K562 (cell line): ENCODE measurements around the gene ABHD14A. TPM values are rescaled to one million over a fixed set of nuclear protein-coding genes. Genes with fewer than 3 reads are reported as not detected.

Experiments used
- ATAC-seq: fragments of 200-7000 bp; cut with Tn5 transposase; 3 replicates; pipeline ENCODE4 v1.9.1; 2020; ENCODE audit warnings: moderate library complexity
- BruUV-seq: library from RNA; stranded (reverse); fragments of 400-500 nt; replicated peaks from 2 replicates; lab custom pipeline; 2021; lab: Mats Ljungman, UMichigan
- CTCF ChIA-PET: fragments of 300-600 bp; formaldehyde crosslinking; extraction: SDS; loops from one replicate; lab custom pipeline; 2021; ENCODE audit warnings: low intra/inter-chr PET ratio; lab: Yijun Ruan, JAX
- POLR2A ChIA-PET: fragments of 300-600, 350-650 bp; sonication (Branson Sonifier 250); formaldehyde crosslinking; extraction: SDS; loops from one replicate; lab custom pipeline; 2021; ENCODE audit warnings: antibody characterized with exemption, inconsistent platforms; lab: Yijun Ruan, JAX
- DNase-seq, 4 experiments: peaks; one replicate each; pipeline versions ENCODE4 v3.0.0 to v3.0.0-alpha.2; 2011 to 2018; ENCODE audit warnings: low spot score in 3 of 4, mixed read lengths in 3 of 4; ENCODE audit errors: extremely low read depth in 1 of 4
- FAIRE-seq: peaks from 2 replicates; lab custom pipeline; 2011; peaks lifted over from hg19 to GRCh38; lab: Jason Lieb, UNC
- H2AFZ ChIP-seq: 2 replicates; pipeline ENCODE4 v1.6.0; 2011; ENCODE audit warnings: low read depth, low read length, control low read depth, inconsistent platforms
- H3K27ac ChIP-seq: fragments of 200-600 bp; 3 replicates; pipeline ENCODE4 v1.8.0; 2011; ENCODE audit warnings: low read depth, mild to moderate bottlenecking, control low read depth, inconsistent platforms, low read length, moderate library complexity, mixed read lengths; ENCODE audit errors: extremely low read depth
- H3K27me3 ChIP-seq, 2 experiments: fragments of 300-600 bp in 1 of 2; 2 replicates in 1 of 2; 3 replicates in 1 of 2; pipeline versions ENCODE4 v1.6.0 to v1.8.0; 2011; ENCODE audit warnings: inconsistent platforms in 2 of 2, low read length in 2 of 2, mild to moderate bottlenecking in 1 of 2, mixed read lengths in 1 of 2, moderate library complexity in 1 of 2; ENCODE audit not compliant: control insufficient read depth in 2 of 2, insufficient read depth in 2 of 2
- H3K36me3 ChIP-seq: fragments of 300-600 bp; 3 replicates; pipeline ENCODE4 v1.8.0; 2011; ENCODE audit warnings: mild to moderate bottlenecking, low read length, inconsistent platforms; ENCODE audit not compliant: control insufficient read depth, insufficient read depth
- H3K4me1 ChIP-seq, 2 experiments: fragments of 200-600 bp in 1 of 2; replicated peaks in 1 of 2; 2 replicates in 1 of 2; 3 replicates in 1 of 2; pipeline versions ENCODE4 v1.5.1 to v1.8.0; 2011; ENCODE audit warnings: inconsistent platforms in 2 of 2, low read length in 2 of 2, mild to moderate bottlenecking in 1 of 2, mixed read lengths in 1 of 2, moderate library complexity in 1 of 2; ENCODE audit not compliant: control insufficient read depth in 2 of 2, insufficient read depth in 2 of 2
- H3K4me2 ChIP-seq: 2 replicates; pipeline ENCODE4 v1.6.1; 2011; ENCODE audit warnings: low read length, control low read depth, inconsistent platforms, mixed read lengths; ENCODE audit not compliant: insufficient read depth
- H3K4me3 ChIP-seq: fragments of 200-600 bp; sonication (generic), shearing (Covaris generic); 2 replicates; pipeline ENCODE4 v1.5.1; 2016; ENCODE audit warnings: control low read depth, inconsistent platforms
- H3K79me2 ChIP-seq: fragments of 200-600 bp; 3 replicates; pipeline ENCODE4 v1.8.0; 2011; ENCODE audit warnings: low read length, inconsistent platforms; ENCODE audit not compliant: control insufficient read depth, insufficient read depth
- H3K9ac ChIP-seq, 2 experiments: 2 replicates each; pipeline versions ENCODE4 v1.6.0 to v1.6.1; 2011; ENCODE audit warnings: low read depth in 2 of 2, low read length in 2 of 2, control low read depth in 1 of 2, inconsistent platforms in 1 of 2, mild to moderate bottlenecking in 1 of 2, mixed read lengths in 1 of 2; ENCODE audit not compliant: insufficient read depth in 1 of 2
- H3K9me1 ChIP-seq: one replicate; pipeline ENCODE4 v1.6.0; 2011; ENCODE audit warnings: inconsistent platforms, mild to moderate bottlenecking, low read length, moderate library complexity; ENCODE audit not compliant: control insufficient read depth, insufficient read depth
- H3K9me3 ChIP-seq: replicated peaks from 2 replicates; pipeline ENCODE4 v1.5.1; 2011; ENCODE audit warnings: low read depth, low read length, inconsistent platforms; ENCODE audit not compliant: control insufficient read depth, insufficient read depth
- H4K20me1 ChIP-seq: replicated peaks from 2 replicates; pipeline ENCODE4 v1.6.1; 2011; ENCODE audit warnings: low read length, inconsistent platforms, mixed read lengths; ENCODE audit not compliant: control insufficient read depth, insufficient read depth
- CBFA2T3 ChIP-seq: fragments of 450-650 bp; IDR thresholded peaks from 2 replicates; pipeline ENCODE4 v1.6.1; 2017
- CSDE1 ChIP-seq, 2 experiments: fragments of 450-650 bp; IDR thresholded peaks; 2 replicates each; pipeline ENCODE4 v1.6.1; 2016; ENCODE audit warnings: mild to moderate bottlenecking in 1 of 2
- FOSL1 ChIP-seq: fragments of 200-800 bp; sonication (Bioruptor generic); conservative IDR thresholded peaks from 2 replicates; pipeline ENCODE4 v1.6.1; 2016; ENCODE audit warnings: missing genetic modification characterization, missing compliant biosample characterization
- JUNB ChIP-seq: fragments of 450-650 bp; formaldehyde crosslinking; conservative IDR thresholded peaks from 2 replicates; pipeline ENCODE4 v1.4.0; 2020; ENCODE audit warnings: mild to moderate bottlenecking
- MAFG ChIP-seq: fragments of 450-650 bp; conservative IDR thresholded peaks from 2 replicates; pipeline ENCODE4 v1.6.1; 2016; ENCODE audit warnings: missing genetic modification characterization, missing compliant biosample characterization
- MTA2 ChIP-seq: fragments of 450-650 bp; IDR thresholded peaks from 2 replicates; pipeline ENCODE4 v1.6.1; 2016; ENCODE audit warnings: low read depth
- MYNN ChIP-seq, 2 experiments: sonication (generic); formaldehyde crosslinking in 1 of 2; IDR thresholded peaks; 2 replicates each; pipeline versions ENCODE4 v1.5.0 to v1.6.1; 2016 to 2020; ENCODE audit warnings: antibody characterized with exemption in 1 of 2, missing genetic modification reagents in 1 of 2
- NCOA6 ChIP-seq: fragments of 450-650 bp; IDR thresholded peaks from 2 replicates; pipeline ENCODE4 v1.6.1; 2017; ENCODE audit warnings: mild to moderate bottlenecking
- NEUROD1 ChIP-seq: fragments of 150-350 bp; IDR thresholded peaks from 2 replicates; pipeline ENCODE4 v1.6.1; 2014; ENCODE audit warnings: borderline replicate concordance, low read length, low read depth; ENCODE audit not compliant: partially characterized antibody
- NFE2 ChIP-seq: IDR thresholded peaks from 2 replicates; pipeline ENCODE4 v1.6.1; 2014; ENCODE audit warnings: antibody characterized with exemption, low read depth
- PTBP1 ChIP-seq: fragments of 200-400 bp; formaldehyde crosslinking; IDR thresholded peaks from 2 replicates; pipeline ENCODE4 v1.6.1; 2017; ENCODE audit warnings: low read depth, low read length
- SMARCB1 ChIP-seq: IDR thresholded peaks from 2 replicates; pipeline ENCODE4 v1.6.1; 2011; ENCODE audit warnings: improper control_type of control experiment, low read depth; ENCODE audit not compliant: insufficient read length
- ZNF584 ChIP-seq: fragments of 200-800 bp; sonication (Bioruptor generic); IDR thresholded peaks from 2 replicates; pipeline ENCODE4 v1.6.1; 2016; ENCODE audit warnings: low read depth, mild to moderate bottlenecking, missing genetic modification characterization, missing compliant biosample characterization
- WGBS: fragments of 100-300 bp; shearing (Covaris generic); methylation state at CpG from one replicate; pipeline ENCODE4 v1.1.6; 2016; ENCODE audit warnings: low coverage, mixed read lengths; ENCODE audit not compliant: insufficient coverage; ENCODE audit errors: missing lambda C conversion rate; 5-methylcytosine and 5-hydroxymethylcytosine counted together
- in situ Hi-C: fragments of 300-500 bp; cut with MboI; formaldehyde crosslinking; loops from 4 replicates; pipeline ENCODE4 v1.15.0; 2018; ENCODE audit warnings: inconsistent platforms, mixed read lengths
- intact Hi-C: fragments of 100-400 bp; cut with micrococcal nuclease; formaldehyde crosslinking; loops from 2 replicates; pipeline ENCODE4 v1.14.2; 2022
- polyA plus RNA-seq, 8 experiments: library from polyadenylated mRNA; depleted of rRNA in 4 of 8; stranded (reverse) in 5 of 8; unstranded in 3 of 8; fragments of >200 nt; fragmentation: Nextera tagmentation in 2 of 8; fragmentation: Illumina TruSeq in 1 of 8; extraction: Ambion mirVana in 2 of 8; extraction: Trizol in 1 of 8; gene quantifications; 2 replicates each; pipeline versions ENCODE4 v1.2.1 to v1.2.3, GENCODE V29; 2011 to 2014; ENCODE audit warnings: inconsistent platforms in 1 of 8, missing spikeins in 1 of 8
- total RNA-seq, 7 experiments: library from RNA; depleted of rRNA in 6 of 7; stranded (reverse); fragments of >200 nt in 6 of 7; fragmentation: Illumina TruSeq in 2 of 7; extraction: Trizol in 2 of 7; gene quantifications; 2 replicates each; pipeline versions ENCODE4 v1.2.1 to v1.2.3, GENCODE V29; 2011 to 2021; ENCODE audit warnings: low replicate concordance in 1 of 7
- TF ChIP-seq, protein P1 (sequence below): fragments of 250-450 bp; sonication (Bioruptor Pico); IDR thresholded peaks from 2 replicates; pipeline ENCODE4 v1.8.0; 2022; ENCODE audit warnings: inconsistent platforms, mild to moderate bottlenecking, moderate library complexity, borderline replicate concordance
- TF ChIP-seq, protein P2 (sequence below): sonication (generic); formaldehyde crosslinking; IDR thresholded peaks from 2 replicates; pipeline ENCODE4 v1.8.0; 2023; ENCODE audit warnings: mild to moderate bottlenecking, missing genetic modification reagents

ABHD14A gene
- total and polyA plus RNA-seq, 9 of the 15 experiments (the other 6 are each of a cell fraction or from before 2014, with no cell fraction given), result 0.90 to 10.5 (median 8.3) TPM

DNA sequence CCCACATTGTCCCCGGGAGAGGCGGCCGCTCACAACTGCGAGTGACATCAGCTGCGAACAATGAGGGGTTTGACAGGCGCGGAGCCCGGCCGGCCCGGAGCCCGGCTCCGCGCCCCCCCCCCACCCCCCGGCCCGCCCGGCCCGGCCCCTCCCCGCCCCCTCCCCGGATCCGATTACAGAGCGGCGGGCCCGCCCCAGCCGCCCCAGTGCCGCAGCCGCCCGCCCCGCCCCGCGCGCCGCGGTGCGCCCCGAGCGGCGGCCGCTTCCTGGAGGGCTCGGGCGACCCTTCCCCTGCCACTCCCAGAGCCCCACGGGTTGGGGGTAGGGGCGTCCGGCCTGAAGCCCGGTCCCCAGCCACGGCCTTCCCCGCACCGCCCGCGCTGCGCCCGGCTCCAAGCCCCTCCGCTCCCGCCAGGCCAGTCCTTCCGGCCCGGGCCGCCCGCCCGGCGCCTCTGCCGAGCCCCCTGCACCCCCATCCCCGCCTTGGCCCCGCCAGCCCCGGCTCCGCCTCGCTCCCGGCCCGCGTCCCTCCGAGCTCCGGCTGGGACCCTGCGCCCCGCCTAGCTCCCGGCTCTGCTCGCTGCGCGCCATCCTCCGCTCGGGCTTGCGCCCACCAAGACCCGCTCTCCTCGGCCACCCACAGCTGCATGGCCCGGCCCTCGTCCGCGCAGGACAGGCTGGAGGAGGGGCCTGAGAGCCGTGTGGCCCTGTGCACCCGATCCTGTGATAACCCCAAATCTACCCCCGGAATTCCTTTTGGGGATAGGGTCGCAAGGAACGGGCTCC, 7.3 kb upstream of the ABHD14A start, which contains the start of gene PCBP4 (continued):
- TF ChIP-seq, protein P1, sequence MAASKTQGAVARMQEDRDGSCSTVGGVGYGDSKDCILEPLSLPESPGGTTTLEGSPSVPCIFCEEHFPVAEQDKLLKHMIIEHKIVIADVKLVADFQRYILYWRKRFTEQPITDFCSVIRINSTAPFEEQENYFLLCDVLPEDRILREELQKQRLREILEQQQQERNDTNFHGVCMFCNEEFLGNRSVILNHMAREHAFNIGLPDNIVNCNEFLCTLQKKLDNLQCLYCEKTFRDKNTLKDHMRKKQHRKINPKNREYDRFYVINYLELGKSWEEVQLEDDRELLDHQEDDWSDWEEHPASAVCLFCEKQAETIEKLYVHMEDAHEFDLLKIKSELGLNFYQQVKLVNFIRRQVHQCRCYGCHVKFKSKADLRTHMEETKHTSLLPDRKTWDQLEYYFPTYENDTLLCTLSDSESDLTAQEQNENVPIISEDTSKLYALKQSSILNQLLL (CRISPR knock-in tag), result no peak
- TF ChIP-seq, all 486 proteins: peak for 16

DNA sequence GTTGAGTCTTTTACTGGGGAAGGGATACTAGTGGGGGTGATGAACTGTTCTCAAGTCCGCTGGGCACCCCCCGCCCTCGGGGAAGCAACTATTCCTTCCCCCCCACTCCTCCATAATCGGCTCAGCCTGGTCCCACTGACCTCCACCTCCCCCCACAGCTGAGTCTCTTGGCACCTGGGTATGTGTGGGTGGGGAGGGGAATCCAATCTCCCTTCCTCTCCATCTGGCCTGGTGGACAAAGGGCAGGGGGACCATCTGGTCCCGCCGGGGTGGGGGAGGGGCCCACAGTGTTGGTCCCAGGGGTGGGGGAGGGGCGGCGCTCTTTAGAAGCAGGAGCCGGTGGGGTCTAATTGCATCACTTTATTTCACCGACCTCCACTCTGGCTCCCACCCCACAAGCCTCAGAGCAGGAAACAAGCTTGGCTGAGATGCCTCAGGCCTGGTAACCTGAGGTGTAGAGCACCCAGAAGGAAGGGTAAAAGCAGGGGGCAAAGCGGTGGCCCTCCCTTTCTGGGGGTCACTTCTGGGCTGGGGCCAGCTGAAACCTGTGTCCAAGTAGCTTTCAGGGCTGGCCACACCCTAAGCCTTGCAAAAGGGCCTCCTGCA, 6.6 kb upstream of the ABHD14A start:
- ATAC-seq, result peak; percentile 40
- Histone ChIP-seq H4K20me1 (0 out of 2 replicates have a peak, but pooled peaks cover 4% of the 10 kb centered on the region), H2AFZ (no peak overlapping the region), H3K27me3 (no peaks in the 10 kb centered on the region), H3K4me3 (peak overlapping the region; percentile 59), H3K27ac (peak overlapping the region; percentile 71), H3K9me1 (peaks cover 3% of the 10 kb centered on the region), H3K36me3 (peaks cover 38% of the 10 kb centered on the region; the same call in 1 of the 3 replicates), H3K4me2 (peak overlapping the region; percentile 63), H3K4me1 (peaks cover 2 to 58% of the 10 kb centered on the region in 2 experiments; a peak in 4 of 5 replicates), H3K79me2 (peaks cover 24% of the 10 kb centered on the region), H3K9me3 (no peaks in the 10 kb centered on the region), H3K9ac (peak overlapping the region; percentile 43 to 91)
- POLR2A ChIA-PET, result interaction anchor here (0.5 to 1.4 kb wide), 3 partner anchors 9 to 14 kb away, joined by 3 to 5 read pairs (median 3); no protein-coding TSS in a partner anchor
- intact Hi-C loops, result no loop called here
- no peak for FAIRE-seq
- BruUV-seq, result no TSS peak
- in situ Hi-C loops, result no loop called here
- CTCF ChIA-PET, result no interaction called here
- whole genome bisulfite sequencing, result 0% methylated on average over 1 of the region's 11 CpGs
- peak in 2 of 4 experiments; percentile 29 to 33 for DNase-seq
- no peak for TF ChIP-seq MTA2
- TF ChIP-seq NFE2, result no peak
- TF ChIP-seq CSDE1 (IDR thresholded peaks at IDR 0.05), result no peak
- TF ChIP-seq JUNB, result no peak
- TF ChIP-seq SMARCB1, result no peak
- TF ChIP-seq CBFA2T3, result 0 out of 2 replicates have a peak, but pooled peaks have one; percentile 15
- no peak for TF ChIP-seq MAFG (tag)
- TF ChIP-seq MYNN (IDR thresholded peaks at IDR 0.05), result peak; percentile 14; the same call in 1 of the 2 replicates
- TF ChIP-seq MYNN (CRISPR knock-in tag; IDR thresholded peaks at IDR 0.05), result no peak
- TF ChIP-seq ZNF584 (CRISPR knock-in tag), result no peak
- TF ChIP-seq PTBP1, result no peak
- no peak for TF ChIP-seq NEUROD1
- TF ChIP-seq NCOA6, result no peak
- TF ChIP-seq, protein P2, sequence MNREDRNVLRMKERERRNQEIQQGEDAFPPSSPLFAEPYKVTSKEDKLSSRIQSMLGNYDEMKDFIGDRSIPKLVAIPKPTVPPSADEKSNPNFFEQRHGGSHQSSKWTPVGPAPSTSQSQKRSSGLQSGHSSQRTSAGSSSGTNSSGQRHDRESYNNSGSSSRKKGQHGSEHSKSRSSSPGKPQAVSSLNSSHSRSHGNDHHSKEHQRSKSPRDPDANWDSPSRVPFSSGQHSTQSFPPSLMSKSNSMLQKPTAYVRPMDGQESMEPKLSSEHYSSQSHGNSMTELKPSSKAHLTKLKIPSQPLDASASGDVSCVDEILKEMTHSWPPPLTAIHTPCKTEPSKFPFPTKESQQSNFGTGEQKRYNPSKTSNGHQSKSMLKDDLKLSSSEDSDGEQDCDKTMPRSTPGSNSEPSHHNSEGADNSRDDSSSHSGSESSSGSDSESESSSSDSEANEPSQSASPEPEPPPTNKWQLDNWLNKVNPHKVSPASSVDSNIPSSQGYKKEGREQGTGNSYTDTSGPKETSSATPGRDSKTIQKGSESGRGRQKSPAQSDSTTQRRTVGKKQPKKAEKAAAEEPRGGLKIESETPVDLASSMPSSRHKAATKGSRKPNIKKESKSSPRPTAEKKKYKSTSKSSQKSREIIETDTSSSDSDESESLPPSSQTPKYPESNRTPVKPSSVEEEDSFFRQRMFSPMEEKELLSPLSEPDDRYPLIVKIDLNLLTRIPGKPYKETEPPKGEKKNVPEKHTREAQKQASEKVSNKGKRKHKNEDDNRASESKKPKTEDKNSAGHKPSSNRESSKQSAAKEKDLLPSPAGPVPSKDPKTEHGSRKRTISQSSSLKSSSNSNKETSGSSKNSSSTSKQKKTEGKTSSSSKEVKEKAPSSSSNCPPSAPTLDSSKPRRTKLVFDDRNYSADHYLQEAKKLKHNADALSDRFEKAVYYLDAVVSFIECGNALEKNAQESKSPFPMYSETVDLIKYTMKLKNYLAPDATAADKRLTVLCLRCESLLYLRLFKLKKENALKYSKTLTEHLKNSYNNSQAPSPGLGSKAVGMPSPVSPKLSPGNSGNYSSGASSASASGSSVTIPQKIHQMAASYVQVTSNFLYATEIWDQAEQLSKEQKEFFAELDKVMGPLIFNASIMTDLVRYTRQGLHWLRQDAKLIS (CRISPR knock-in tag), result no peak
- TF ChIP-seq FOSL1 (tag), result no peak
